Ramos (cell line): ENCODE measurements around the gene CCM2.

Experiments used
- in situ Hi-C: fragments of 300-500 bp; cut with MboI; formaldehyde crosslinking; loops from one replicate; pipeline ENCODE4 v1.14.3; 2022; ENCODE audit warnings: low sequenced_read_pairs; ENCODE audit not compliant: unreplicated experiment

Gene CCM2

DNA sequence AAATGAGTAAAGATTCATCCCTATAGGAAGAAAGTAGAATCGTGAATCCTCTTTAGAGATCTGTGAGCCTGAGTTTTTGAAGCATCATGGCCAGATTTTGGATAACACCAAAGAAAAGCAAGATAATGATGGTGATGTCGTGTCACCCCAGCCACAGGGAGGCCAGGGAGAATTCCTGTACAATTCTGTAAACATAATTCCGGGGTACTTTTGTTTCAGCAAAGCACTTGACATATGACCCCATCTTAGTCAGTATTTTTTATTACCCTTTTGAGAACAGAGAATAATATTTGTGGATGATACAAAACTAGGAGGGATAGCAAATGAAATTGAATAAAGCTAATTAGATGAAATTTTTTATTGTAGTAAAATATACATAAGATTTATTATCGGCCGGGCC, 55.0 kb downstream of the CCM2 start:
- in situ Hi-C loops = no loop called here

DNA sequence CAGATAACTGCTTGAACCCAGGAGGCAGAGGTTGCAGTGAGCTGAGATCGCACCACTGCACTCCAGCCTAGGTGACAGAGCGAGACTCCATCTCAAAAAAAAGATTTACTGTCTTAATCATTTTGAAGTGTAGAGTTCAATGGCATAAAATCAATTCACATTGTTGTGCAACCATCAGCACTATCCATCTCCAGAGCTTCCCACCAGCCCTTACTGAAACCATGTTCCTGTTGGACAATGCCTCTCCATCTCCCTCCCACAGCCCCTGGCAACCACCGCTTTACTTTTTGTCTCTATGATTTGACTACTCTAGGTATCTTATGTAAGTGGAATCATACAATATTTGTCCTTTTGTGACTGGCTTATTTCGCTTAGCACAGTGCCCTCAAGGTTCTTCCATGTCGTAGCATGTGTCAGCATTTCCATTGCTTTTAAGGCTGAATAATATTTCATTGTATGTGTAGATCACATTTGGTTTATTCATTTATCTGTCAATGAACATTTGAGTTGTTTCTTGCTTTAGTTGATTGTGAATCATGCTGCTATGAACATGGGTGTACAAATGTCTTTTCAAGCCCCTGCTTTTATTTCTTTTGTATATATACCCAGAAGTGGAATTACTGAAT, 55.7 kb downstream of the CCM2 start:
- in situ Hi-C loops = no loop called here

DNA sequence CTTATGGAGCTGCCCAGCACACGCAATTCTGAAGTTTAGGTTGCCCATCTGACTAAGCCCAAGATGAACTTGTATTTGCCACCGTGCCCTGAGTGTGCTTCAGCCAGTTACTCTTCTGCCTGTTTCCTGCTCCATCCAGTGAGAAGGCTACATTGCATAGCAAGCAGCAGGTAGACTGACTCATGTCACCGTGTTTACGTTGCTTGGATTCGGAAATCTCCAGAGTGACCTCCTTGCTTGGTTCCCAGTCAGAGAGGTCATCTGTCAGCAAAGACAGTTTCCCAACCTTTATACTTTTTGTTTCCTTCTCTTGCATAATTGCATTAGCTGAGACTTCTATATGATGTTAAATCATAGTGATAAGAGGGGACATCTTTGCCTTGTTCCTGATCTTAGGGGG, 57.9 kb downstream of the CCM2 start:
- in situ Hi-C loops = no loop called here

DNA sequence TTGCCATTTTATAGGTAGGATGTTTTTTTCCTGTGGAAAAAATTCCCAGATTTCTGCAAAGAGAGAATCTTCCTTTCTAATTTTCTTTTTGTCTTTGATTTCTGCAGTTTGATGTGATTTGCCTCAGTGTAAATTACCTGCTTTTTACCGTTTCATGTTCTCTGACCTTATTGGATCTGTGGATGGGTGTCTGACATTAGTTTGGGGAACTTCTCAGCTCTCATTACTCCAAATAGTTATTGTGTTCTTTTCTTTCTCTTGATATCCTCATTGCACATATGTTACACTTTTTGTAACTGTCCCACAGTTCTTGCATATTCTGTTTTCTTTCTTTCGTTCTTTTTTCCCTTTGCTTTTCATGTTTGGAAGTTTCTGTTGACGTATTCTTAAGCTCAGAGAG, 60.3 kb downstream of the CCM2 start:
- in situ Hi-C loops = no loop called here

DNA sequence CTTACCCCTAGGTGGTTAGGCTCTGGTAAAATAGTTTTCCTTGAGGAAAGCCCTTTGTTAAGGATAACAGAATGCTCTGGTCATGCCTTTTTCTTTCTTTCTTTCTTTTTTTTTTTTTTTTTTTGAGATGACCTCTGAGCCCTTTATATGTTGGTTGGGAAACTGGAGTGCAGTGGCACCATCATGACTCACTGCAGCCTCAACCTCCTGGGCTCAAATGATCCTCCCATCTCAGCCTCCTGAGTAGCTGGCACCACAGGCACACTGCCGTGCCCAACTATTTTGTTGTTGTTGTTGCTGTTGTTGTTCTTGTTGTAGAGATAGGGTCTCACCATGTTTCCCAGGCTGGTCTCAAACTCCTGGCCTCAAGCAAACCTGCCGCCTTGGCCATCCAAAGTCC, 61.4 kb downstream of the CCM2 start:
- in situ Hi-C loops = no loop called here

DNA sequence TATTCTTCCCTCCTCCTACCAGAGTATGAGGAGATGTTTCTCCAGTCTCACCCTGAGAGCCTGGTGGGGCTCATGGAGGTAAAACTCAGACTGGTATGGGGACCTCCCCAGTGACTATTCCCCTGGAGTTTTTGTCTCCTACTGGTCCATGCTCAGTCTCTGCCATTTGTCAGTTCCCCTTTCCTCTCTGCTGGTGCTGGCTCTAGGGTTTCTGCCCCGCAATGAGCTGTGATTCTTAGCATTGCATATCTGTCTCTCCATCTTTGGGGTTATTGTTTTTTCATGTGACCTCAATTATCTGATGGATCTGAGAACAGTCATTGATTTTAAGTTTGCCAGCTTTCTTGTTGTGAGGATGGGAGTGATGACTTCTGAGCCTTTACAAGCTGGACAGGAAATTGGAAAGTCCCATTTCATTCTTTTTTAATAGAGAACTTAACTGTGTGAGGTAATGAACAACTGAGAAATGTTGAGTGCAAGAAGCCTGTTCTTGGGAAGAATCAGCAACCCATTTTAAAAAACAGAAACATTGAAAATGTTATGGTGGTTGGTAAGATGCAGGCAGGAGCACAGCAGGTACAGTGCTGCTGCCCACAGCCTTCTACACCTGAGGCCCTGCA, 61.9 kb downstream of the CCM2 start:
- in situ Hi-C loops = no loop called here

DNA sequence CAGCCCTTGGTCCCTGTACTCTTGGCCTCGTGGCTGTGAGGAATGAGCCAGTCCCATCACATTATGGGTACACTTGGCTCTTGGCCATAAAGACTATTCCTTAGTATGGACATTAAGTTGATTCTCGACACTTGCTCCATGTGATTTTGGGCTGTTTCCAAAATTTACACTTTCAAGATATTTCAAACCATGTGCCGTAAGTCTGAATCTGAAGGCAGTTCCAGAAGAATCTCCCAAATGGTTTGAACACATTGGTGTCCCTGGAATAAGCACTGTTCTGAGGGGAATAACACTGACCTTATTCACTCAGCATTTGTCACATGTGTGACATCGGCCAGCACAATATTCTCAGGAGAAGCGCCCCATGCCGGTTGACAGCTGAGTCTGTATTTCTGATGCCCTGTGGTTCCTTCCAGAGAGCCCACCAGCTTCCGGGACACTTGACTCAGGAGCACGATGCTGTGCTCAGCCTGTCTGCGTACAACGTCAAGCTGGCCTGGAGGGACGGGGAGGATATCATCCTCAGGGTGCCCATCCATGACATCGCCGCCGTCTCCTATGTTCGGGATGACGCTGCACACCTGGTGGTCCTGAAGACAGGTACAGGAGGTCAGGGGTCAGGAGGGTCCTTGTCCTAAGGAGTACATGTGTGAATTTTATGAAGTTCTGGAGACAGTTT, 64.2 kb downstream of the CCM2 start:
- in situ Hi-C loops = no loop called here

DNA sequence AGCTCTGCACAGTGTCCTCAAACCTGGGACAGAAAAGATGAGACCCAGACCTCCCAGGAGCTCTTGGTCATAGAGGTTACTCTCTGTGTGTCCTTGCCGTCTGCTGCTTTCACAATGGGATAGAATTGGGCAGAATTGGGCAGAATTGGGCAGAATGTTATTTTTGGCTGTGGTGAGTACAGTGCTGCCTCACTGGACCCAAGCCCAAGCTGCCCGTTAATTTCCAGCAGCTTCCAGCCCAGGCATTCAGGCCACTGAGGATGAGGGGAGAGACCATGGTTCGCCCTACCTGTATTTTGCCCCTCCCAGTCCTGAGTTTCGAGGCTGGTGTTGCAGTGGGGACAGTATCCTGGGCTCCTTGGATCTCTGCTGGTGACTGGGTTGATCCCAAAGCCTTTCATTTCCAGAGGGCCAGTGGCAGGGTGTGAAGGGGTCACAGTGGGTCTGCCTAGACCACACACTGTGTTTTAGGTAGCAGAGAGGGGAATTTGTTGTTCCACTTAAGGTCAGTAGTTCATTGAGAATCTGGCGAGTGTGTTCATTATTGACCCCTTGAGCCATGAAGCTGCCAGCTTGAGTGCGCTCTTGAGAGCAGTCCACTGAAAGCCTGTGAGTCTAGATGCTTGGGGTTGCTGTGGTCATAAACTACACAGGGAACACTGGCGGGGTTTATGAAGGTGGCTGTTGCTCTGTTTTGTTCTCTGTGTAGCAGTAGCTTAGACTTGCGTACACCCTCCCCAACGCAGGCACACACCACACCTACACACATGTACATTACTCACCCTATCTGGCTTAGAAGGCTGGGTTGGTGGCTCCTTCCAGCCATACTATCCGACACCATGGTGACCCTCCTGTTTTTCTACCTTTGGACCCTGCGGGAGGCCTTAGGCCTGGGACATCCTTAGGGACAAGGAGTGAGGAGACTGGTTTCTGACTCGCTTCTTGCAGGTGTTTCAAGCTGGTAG, 65.3 kb downstream of the CCM2 start:
- in situ Hi-C loops = no loop called here

DNA sequence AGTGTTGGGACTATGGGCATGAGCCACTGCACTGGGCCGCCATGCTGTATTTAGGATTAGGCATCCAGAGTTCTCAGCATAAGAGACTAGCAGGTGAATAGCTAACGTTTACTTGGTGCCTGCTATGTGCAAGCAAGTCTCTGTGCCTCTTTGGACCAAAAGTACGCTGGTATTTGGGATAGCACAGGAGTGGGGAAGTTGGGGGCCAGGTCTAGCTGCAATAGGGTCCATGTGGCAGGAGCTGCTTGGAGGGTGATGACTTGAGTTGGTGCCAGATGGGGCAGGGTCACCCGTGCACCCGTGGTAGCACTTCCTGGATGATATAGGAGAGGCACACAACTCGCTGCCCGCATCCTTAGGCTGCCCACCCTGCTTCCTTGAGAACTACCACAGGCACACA, 66.4 kb downstream of the CCM2 start:
- in situ Hi-C loops = no loop called here

DNA sequence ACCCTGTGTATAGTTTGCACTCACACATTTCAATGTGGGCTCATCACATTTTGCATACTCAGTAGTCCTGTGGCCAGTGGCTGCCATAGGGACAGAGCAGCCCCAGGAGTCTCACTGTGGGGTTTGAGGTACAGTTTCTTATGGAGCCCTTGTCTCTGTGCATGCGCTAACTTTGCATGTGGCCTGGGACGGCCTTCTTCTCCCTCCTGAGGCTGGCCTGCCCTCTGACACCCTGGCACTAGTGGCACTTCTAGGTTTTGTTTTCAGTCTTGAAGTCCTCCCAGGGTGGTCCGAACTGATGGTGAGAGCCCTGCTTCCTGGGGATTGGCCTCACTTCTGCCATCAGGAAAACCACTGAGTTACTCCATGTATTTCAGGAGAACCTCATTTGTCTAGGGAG, 67.6 kb downstream of the CCM2 start:
- in situ Hi-C loops = no loop called here

DNA sequence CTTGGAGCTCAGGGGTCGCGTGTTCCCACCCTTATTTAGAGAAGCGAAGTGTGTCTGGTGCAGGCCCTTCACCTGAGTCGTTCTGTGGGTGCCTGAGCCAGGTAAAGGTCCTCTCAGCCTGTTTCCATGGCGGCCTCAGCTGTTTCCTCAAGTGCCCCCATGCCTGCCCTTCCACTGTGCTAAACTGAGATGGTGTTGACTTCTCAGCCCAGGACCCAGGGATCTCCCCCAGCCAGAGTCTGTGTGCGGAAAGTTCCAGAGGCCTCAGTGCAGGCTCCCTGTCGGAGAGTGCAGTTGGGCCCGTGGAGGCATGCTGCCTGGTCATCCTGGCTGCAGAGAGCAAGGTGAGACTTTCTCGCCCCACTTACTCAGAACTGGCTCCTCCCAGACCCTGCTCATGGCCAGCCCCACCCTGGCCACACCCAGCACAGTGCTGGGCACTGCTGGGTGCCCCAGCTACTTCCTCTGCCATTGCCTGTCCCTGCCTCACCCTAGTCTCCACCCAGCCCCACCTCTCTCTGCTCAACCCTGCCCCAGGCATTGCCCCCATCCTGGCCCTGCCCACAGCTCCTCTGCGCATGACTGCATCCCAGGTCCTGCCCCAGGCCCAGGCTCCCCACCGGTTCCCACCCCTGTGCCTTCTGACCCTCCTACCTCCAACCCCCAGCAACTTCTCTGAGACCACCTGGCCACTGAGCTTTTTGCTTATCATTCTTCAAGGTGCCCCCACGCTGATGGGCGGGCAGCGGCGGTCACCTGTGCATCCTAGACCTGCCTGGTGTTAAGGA, 68.4 kb downstream of the CCM2 start:
- in situ Hi-C loops = no loop called here

DNA sequence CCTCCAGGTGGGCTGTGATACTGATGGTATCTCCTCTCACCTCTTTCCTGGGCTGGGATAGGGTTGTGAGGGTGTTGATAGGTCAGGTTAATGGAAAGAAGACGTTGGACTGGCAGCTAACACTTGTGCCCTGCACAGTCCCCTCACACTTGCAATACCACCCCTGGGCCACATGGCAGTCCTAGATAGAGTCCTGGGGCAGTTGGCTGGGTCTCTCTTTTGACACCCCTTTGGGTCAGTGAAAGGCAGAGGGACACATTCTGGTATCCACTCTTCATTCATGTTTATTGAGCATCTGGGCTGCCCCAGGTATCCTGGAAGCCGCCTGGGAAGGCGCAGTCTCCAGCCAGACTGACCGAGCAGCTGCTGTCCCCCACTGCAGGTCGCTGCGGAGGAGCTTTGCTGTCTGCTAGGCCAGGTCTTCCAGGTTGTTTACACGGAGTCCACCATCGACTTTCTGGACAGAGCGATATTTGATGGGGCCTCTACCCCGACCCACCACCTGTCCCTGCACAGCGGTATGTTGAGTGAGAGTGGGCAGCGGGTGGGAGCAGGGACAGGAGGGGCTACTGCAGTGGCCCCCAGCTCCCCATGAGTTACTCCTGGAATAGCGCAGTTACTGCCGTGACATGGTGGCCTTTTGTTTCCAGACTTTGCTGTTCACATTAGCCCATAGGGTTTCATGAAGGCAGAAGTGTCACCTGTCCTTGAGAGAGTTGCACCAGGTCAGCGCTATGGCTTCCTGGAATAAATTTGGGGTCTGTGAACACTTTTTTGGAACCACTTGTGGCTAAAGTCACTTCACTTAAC, 69.6 kb downstream of the CCM2 start:
- in situ Hi-C loops = no loop called here

DNA sequence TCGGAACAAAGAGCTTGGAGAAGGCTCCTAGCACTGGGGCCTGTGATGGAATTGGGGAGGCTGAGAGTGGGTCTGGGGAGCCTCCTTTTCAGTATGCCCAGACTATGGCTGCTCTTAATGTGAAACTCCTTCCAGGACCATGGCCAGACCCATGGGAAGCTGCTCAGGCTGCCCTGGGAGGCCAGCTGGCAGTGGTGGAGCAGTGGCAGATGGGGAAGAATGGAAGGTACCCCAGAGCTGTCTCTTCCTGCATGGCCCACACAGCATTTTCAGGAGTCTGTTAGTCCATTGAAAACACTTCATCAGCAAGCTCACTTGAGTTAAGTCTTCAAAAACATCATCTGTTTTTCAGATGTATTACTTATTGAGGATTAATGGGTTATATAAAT, 70.2 kb downstream of the CCM2 start:
- in situ Hi-C loops = no loop called here

DNA sequence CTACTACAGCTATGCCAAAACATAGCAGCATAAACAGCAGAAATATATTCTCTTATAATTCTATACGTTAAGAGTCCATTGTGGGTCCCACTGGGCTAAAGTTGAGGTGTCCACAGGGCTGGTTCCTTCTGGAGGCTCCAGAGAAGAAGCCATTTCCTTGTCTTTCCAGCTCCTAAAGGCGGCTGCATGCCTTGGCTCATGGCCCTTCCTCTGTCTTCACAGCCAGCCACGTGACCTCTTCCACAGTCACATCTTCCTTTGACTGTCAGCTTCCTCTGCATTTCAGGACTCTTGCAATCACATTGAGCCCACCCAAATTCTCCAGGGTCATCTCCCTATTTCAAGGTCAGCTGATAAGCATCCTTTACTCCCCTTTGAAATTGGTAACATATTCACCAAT, 71.5 kb downstream of the CCM2 start:
- in situ Hi-C loops = no loop called here

DNA sequence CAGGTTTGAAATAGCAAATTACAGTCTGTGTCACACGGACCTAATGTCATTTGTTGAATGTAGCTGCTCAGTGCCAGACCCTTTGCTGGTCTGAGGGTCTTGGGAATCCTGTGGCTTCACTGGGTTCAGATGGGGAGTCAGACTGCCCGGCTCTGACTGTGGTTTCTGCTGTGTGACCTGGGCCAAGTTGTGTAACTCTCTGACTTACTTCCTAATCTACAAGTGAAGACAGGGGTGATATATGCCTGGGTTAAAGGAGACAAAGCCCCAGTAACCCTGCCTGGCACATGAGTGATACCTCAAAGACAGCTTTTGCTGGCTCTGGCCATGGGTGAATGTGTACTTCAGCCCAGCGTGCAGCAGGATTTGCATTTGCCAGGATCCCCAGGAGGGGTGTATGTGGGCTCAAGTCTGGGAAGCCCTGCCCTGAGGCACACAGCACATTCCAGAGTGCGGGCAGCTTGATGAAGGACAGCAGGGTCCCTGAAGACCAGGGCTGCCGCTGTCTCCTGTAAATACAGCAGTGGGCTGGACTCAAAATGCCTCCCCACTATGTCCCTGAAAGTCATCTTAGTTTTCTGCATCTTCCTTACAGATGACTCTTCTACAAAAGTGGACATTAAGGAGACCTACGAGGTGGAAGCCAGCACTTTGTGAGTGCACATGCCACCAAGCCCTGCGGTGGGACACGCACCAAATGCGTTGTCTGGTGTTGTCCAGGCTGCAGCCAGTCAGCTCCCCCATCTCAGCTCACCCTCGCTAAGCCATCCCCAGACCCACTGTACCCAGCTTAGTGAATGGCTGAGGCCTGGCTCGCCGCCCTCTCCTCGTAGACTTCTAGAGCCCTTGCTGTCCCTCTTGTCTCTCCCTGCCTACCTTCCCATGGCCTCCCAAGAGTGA, 72.4 kb downstream of the CCM2 start:
- in situ Hi-C loops = no loop called here

DNA sequence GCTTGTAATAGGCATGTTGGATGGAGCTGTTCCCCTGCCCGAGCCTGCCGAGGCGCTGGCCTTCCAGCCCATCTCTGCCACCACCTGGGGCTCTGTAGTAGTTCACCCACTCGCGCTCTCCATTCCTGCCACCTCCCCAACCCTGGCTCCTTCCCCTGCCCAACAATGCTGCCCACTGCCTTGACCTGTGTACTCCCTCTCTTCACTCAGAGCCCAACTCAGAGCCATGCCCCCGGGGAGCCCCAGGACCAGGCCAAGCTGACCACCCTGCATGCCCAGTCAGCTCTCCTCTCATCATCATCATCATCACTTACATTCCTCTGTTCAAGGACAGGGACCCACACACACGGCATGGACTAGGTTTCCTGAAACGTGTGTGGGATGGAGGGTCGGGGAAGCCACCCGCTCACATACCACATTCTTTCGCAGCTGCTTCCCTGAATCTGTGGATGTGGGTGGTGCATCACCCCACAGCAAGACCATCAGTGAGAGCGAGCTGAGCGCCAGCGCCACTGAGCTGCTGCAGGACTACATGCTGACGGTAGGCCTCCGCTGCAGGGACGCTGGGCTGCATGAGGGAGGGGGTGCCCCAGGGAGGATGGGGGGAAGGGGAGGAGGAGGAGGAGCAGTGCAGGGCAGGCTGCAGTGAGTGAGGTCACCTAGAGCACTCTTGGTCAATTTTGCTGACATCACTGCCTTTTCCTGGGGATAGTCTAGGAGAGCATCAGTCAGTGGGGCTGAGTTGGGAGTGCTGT, 73.2 kb downstream of the CCM2 start:
- in situ Hi-C loops = no loop called here

DNA sequence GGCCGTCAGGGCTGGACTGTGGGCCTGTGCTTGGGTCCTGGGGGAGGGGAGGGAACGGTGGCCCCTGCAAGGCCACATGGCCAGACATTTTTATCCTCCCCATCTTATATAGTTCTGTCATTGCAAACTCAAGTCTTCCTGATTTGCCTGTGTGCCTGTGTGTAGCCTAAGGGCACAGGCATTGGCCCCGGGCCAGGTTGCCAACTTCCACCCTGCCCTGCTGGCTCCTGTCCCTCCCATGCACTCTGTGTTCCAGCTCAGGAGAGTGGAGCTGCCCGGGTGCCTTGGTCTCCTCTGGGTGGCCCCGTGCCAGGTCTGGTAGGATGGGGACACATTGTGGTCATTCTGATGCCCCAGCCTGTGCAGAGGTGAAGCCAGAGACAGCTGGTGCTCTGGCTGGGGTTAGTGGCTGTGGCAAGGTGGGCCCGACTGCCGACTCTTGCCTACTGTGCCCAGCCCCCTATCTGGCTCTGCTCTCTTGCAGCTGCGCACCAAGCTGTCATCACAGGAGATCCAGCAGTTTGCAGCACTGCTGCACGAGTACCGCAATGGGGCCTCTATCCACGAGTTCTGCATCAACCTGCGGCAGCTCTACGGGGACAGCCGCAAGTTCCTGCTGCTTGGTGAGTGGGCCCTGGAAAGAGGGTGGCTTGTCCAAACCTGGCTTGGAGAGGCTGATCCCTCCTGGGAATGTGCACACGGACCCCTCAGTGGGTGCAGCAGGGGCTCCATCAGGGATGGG, 74.0 kb downstream of the CCM2 start:
- in situ Hi-C loops = no loop called here
